Fibroblast of the conjunctiva (primary cell): ENCODE measurements around the gene RPS6KC1.
A peak's percentile ranks its signal among the peaks of the same experiment; 100 is the strongest.

Experiments
- DNase-seq: peaks from one replicate; pipeline ENCODE4 v3.0.0-alpha.2; 2010; ENCODE audit warnings: low read depth

RPS6KC1 gene

DNA sequence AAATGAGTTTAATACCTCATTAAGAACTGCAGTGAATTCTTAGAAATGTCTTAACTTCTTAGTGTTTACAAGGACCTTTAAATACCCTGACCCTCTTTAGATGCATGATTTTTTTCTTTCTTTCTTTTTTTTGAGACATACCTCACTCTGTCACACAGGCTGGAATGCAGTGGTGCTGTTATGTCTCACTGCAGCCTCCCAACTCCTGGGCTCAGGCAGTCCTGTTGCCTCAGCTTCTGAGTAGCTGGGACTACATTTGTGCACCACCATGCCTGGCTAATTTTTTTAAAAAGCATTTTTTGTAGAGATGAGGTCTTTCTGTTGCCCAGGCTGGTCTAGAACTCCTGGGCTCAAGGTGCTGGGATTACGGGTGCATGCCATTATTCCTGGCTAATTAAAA is 191.8 kb downstream of the RPS6KC1 start:
- no peak for DNase-seq

DNA sequence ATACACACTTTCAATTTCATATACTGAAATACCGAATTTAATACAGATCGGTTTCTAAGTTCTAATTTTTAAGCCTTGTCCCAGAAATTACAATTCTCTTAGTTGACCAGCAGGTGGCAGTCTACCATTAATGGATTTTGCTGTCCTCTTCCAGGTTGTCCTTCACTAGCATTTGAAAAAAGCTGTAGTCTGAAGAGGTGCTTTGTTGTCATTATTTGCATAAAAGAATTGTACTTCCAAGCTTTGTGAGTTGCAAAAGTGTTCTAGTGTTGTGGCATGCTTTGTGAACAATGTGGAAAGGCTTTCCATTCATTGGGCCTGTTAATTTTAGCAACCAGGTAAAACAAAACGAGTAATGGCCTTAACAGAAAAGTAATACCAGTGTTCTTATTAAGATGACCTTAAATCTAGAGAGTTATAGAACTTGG is 193.6 kb downstream of the RPS6KC1 start:
- peak; percentile 52 for DNase-seq

DNA sequence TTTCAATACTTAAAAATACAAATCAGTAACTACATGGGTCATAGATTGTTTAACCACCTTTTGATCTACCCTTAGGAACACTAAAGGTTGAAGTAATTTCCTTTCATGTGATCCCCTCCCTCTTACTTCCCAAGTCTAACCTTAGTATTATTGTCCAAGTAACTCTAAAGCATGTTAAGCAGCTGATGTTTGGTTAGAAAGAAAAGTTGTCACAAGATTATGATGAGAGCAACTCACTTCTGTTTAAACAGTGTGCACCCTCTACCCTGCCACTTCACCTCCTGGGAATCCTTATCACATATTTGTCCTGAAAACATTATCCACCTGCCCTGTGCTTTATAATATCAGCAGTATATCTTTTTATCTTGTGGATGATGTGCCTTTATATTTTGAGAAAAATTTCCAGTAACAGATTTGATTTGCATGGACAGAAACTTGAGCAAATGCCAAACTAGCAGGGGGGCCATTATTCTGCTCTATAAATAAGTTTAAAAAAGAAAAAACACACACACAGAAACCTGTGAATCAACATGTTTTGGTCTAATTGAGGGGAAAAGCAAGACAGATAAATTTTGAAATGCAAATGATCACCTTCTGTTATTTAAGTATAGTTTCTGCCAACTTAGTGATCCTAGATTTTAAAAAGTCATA is 194.3 kb downstream of the RPS6KC1 start:
- DNase-seq = no peak

- DNase-seq = no peak
These were observed 196.0 kb downstream of the RPS6KC1 start for GRCh38 chr1:213247038-213247437.

- no peak for DNase-seq
These were observed 198.4 kb downstream of the RPS6KC1 start for GRCh38 chr1:213249395-213249794.

GRCh38 chr1:213250041-213250440 is 199.0 kb downstream of the RPS6KC1 start:
- DNase-seq = no peak

DNA sequence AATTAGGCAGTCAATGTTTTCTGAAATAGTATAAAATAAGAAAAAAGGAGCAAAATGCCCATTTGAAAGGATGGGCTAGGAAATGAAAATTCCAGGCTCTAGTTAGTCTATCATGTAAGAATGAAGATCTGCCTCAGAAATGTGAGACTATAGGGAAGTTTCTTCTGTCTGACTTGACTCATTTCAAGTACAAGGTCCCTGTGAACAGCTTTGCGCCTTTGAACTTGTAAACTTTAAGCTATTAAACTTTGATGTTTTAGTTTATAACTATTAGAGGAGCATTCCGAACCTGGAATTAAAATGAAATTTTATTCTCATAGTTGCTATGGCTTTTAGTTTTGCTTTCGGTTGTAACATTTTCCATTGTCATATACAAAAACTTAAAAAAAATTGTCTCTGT is 199.4 kb downstream of the RPS6KC1 start:
- DNase-seq = no peak

- DNase-seq = no peak
These were observed 200.9 kb downstream of the RPS6KC1 start for GRCh38 chr1:213251972-213252371.

- DNase-seq = no peak
These were observed 205.5 kb downstream of the RPS6KC1 start for GRCh38 chr1:213256438-213257087.

- no peak for DNase-seq
These were observed 209.5 kb downstream of the RPS6KC1 start for GRCh38 chr1:213260311-213261075.

- DNase-seq = no peak
These were observed 213.5 kb downstream of the RPS6KC1 start for GRCh38 chr1:213264531-213264930.

GRCh38 chr1:213266983-213267772 is 216.1 kb downstream of the RPS6KC1 start:
- no peak for DNase-seq

DNA sequence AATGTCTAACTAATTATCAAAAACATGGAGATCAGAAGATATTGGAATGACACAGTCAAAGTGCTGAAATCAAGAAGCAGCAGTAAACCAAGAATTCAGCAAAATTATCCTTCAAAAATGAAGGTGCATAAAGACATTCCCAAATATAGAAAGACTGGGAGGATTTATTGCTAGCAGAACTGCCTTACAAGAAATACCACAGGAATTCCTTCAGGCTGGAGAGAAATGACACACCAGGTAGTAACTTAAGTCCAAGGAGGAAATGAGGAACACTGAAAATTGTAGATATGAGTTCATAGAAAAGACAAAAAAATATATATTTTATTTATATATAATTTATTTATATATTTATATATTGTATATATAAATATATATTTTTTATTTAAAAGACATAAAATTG is 217.2 kb downstream of the RPS6KC1 start:
- DNase-seq = no peak

- DNase-seq = no peak
These were observed 218.8 kb downstream of the RPS6KC1 start for GRCh38 chr1:213269829-213270228.

DNA sequence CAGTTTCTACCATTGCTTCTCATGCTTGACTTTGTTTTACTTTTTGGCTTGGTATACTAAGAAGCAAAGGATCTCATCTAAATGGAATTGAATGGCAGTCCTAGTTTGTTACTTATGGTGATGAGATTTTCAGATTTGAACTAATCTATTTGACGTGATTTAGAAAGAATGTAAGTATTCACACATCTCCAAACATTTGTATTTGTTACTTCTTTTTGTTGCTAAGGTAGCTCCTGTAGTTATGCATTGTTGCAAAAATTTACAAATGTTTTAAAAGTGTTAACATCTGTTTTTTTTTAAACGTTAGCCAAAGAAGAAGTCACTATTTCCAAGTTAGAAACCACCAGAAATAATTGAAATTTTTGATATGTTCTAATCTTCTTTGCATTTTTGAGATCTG is 222.5 kb downstream of the RPS6KC1 start:
- peak; percentile 1 for DNase-seq

- no peak for DNase-seq
These were observed 223.1 kb downstream of the RPS6KC1 start for GRCh38 chr1:213274140-213274539.

- no peak for DNase-seq
These were observed 224.3 kb downstream of the RPS6KC1 start for GRCh38 chr1:213275293-213275692.

- DNase-seq = no peak
These were observed 225.2 kb downstream of the RPS6KC1 start for GRCh38 chr1:213276236-213276635.

GRCh38 chr1:213277036-213277435 is 226.0 kb downstream of the RPS6KC1 start:
- DNase-seq = no peak

- DNase-seq = no peak
These were observed 228.4 kb downstream of the RPS6KC1 start for GRCh38 chr1:213279410-213279809.

DNA sequence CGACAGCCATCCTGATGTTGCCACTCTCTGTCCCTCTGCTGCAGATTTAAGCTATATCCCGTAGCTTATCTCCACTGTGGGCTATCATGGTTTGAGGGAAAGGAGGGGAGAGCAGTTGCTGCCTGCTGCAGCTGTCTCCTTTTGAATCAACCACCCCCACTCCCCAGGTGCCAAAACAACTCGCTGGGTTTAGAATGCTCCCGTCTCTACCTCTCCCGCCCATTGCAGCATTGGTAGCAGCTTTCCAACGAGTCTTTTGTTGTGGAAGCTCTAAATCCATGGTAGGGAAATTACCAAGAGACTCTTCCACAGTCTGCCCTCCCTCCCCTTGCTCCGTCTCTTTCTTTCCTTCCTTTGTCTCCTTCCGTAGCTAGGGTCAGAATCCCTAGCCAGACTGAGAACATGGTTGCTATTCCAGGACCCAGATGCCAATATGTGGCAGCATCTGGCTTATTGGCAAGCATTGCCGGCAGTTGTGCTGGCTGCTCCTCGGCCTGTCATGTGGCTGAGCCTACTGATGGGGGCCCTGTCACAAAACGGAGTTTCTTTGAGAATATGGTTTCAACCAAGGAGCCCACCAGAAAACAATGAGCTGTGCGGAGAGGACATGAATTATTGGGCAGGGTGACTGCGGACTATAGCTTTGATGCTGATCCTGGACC is 230.7 kb downstream of the RPS6KC1 start:
- no peak for DNase-seq

DNA sequence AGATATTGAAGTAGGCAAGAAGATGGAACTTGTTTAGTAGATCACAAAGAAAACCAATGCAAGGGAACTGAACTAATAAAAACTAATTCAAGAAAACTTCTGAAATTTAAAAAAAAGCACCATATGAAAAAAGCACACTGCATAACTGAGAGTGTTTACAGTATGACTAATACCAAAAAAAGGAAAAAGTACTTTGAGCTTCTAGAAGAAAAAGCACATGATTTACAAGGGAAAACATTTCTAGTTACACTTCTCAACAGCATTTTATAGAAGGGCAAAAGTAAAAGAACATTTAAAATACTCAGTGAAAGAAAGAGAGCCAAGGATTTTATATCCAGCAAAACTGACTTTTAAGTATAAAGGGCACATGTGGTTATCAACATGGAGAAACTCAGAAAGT is 233.6 kb downstream of the RPS6KC1 start:
- DNase-seq = peak; percentile 6
